HL-60 (cell line): ENCODE measurements around the gene PSAP.

Experiments
- GABPA ChIP-seq: IDR thresholded peaks from 2 replicates; pipeline ENCODE4 v1.6.1; 2012; ENCODE audit warnings: low read depth
- POLR2AphosphoS5 ChIP-seq: IDR thresholded peaks from 2 replicates; pipeline ENCODE4 v1.6.1; 2012; ENCODE audit warnings: low read depth
- REST ChIP-seq: IDR thresholded peaks from 2 replicates; pipeline ENCODE4 v1.6.1; 2012; ENCODE audit warnings: low read depth; ENCODE audit not compliant: insufficient replicate concordance
- TF ChIP-seq, protein P1 (sequence below): IDR thresholded peaks from one replicate; pipeline ENCODE4 v1.5.1; 2011; ENCODE audit warnings: low read length, control low read depth, inconsistent platforms; ENCODE audit not compliant: insufficient read depth

DNA sequence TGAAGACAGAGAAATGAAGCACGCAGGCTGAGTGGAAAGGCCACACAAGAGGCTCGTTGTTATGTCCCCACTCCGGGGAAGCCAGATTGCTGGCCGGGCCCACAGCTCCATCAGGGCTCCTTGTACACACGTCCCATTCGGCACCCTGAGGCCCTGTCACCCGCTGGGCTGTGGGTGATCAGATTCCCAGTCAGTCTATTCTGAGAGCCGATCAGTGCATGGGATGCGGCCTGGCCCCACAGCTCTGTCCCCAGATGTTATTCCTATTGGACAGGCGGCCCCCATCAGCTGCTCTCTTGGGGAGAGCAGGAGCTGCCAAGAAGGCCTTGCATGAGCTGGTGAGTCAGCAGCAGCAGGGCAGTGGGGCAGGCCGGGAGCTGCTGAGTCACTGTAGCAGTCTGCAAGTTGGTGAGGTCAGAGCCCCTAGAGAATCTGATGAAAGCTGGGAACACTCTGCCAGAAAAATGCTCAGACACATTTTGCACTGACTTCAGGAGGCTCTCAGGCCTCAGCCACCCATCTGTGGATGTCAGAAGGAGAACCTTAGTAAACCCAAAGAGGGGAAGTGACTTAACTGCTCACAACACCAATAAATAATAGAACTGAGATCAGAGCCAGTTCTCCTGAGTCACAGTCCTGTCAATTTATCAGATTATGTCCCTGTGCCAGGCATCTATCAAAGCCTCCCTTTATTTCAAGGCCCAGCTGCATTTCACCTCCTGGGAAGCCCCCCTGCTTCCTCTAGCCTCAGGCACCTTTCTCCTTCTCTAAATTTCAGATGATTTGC, 9.4 kb upstream of the PSAP start:
- TF ChIP-seq, protein P1, sequence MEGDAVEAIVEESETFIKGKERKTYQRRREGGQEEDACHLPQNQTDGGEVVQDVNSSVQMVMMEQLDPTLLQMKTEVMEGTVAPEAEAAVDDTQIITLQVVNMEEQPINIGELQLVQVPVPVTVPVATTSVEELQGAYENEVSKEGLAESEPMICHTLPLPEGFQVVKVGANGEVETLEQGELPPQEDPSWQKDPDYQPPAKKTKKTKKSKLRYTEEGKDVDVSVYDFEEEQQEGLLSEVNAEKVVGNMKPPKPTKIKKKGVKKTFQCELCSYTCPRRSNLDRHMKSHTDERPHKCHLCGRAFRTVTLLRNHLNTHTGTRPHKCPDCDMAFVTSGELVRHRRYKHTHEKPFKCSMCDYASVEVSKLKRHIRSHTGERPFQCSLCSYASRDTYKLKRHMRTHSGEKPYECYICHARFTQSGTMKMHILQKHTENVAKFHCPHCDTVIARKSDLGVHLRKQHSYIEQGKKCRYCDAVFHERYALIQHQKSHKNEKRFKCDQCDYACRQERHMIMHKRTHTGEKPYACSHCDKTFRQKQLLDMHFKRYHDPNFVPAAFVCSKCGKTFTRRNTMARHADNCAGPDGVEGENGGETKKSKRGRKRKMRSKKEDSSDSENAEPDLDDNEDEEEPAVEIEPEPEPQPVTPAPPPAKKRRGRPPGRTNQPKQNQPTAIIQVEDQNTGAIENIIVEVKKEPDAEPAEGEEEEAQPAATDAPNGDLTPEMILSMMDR: no peak
- TF ChIP-seq GABPA (no peak), POLR2AphosphoS5 (no peak), REST (no peak)
